Embryonic facial prominence (tissue), 1 donor: ENCODE measurements around the gene ATG10.
"Not testable (repeated sequence)": the region's sequence is repeated elsewhere in the genome, so short reads cannot be mapped to it uniquely, and the experiment has no call there.

Source experiments
- DNase-seq: peaks from one replicate; pipeline ENCODE4 v3.0.0-alpha.2; 2016; ENCODE audit errors: extremely low spot score

The ATG10 gene

GRCh38 chr5:81982172-81982685 lies 10.4 kb downstream of the ATG10 start:
- not testable (repeated sequence) for DNase-seq

GRCh38 chr5:81983148-81983547 lies 11.3 kb downstream of the ATG10 start:
- DNase-seq, result not testable (repeated sequence)

- DNase-seq, result not testable (repeated sequence)
Observed at GRCh38 chr5:81983563-81983962, 11.7 kb downstream of the ATG10 start.

- DNase-seq, result no peak
Observed at GRCh38 chr5:81986126-81986525, 14.3 kb downstream of the ATG10 start.

DNA sequence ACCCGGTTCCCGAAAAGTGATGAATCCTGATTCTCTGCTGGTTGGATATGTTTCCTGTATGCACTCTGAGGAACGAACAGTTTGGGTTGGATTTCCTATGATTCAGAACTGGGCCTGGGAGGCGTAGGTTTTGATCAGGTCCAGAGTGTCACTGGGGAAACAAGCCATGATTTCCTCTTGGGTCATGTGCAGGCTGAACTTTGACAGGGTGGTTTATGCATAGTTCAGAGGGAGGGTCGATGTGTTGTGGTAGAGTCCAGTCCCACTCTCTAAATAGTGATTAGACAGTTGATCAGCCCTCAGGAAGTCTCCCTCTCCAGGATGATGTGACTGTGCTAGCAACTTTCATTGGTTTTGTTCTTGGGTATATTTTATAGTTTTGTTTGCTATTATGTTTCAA lies 17.4 kb downstream of the ATG10 start:
- no peak for DNase-seq

DNA sequence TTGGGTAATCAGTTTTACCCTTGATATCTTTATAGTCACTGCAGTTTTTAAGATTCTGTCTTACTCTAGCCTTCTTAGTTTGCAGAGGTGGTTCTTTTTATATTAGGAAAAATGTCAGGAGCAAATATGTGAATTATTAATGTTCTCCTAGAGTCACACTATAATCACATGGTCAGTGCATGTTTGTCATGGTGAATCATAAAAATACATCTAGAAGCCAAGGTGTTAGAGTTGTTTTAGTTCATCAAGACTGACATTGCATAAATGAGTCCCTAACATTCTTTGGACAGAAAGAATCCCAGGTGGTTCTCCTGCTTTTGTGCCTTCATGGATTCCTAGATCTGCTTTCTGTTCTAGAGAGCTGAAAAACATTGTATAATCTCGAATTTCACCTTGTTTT lies 22.9 kb downstream of the ATG10 start:
- no peak for DNase-seq

DNA sequence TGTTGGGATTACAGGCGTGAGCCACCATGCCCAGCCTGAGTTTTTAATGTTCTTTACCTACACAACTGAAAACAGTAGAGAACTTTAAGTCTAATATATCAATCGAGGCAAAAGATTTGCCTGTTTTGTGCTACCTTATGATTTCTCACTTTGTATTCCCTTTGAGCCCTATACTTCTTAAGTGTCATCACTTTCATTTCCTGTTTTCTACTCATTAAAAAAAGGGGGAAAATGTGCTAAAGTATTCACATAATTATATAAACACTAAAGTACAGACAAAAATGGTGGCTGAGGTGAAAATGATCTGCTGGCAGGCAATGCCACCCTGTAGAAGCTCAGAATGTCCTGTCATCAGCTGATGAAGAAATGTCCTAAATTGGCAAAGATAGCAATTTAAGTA lies 23.6 kb downstream of the ATG10 start:
- no peak for DNase-seq

DNA sequence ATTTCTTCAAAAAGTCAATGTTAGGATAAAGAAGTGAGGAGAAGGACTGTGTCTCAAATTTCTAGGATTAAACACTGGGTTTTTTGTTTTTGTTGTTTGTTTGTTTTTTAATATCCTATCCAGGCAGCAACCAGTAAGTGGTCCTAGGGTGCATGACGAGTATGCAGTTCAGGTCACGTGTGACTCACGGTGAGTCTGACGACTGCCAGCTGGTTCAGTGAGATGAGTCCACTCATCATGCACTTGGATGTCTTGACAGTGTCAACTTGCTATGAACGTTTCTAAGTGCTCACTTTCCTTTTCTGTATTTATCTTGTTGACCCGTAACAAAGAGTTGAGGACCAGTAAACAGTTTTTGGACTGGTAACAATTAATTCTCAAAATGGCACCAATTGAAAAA lies 32.7 kb downstream of the ATG10 start:
- DNase-seq, result no peak

DNA sequence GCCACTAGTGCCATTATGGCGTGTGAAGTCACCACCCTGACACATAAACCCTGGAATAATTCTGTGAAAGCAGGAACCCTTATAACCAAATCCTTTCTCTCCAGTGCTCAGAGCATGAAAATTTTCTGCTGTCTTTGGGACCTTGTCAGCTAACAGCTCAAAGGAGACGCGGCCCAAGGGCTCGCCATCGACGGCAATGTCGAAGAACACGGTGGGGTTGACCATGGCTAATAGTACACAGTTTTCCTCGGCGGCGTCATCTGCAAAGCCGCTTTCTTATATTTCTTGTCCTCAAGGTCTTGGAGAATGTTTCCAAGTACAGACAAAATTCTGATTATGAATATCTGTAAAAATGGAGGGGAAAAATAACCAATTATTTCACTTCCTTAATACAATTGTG lies 38.0 kb downstream of the ATG10 start:
- not testable (repeated sequence) for DNase-seq

GRCh38 chr5:82010696-82011095 lies 38.9 kb downstream of the ATG10 start:
- DNase-seq, result no peak

DNA sequence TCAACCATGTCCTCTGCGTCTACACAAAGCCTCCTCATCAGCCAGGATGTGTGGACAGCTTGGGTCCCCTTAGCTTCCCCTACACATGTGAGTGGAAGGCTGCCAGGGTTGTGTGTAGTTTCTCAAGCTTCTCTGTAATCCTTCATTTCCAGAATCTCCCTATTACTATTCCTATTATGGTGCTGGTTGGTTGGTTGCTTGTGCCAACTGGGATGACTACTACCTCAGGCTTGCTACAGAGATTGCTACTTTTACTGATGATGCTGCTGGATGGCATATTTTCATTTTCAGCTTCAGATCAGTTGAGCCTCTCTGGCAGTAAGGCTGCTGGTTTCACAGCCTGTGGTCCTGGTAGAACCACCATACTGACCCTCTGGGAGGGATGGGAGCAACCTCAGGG lies 39.9 kb downstream of the ATG10 start:
- DNase-seq, result no peak

DNA sequence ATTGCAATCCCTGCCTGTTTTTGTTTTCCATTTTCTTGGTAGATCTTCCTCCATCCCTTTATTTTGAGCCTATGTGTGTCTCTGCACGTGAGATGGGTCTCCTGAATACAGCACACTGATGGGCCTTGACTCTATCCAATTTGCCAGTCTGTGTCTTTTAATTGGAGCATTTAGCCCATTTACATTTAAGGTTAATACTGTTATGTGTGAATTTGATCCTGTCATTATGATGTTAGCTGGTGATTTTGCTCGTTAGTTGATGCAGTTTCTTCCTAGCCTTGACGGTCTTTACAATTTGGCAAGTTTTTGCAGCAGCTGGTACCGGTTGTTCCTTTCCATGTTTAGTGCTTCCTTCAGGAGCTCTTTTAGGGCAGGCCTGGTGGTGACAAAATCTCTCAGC lies 42.8 kb downstream of the ATG10 start:
- not testable (repeated sequence) for DNase-seq

DNA sequence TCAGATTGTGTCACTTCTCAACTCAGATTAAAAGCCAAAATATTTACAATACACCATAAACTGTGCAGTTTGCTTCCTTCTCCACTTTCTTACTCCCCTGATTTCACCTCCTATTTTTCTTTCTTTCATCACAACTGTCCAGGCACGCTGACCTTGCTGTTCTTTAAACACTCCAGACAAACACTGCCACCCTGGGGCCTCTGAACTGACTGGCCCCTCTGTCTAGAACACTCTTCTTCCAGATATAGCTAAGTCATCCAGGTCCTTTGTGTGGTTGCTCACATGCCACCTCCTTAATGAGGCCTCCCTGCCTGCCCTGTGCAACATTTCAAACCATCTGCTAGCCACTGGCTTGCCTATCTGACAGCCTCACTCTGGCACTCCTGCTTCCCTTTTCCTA lies 46.6 kb downstream of the ATG10 start:
- DNase-seq, result no peak

- DNase-seq, result no peak
Observed at GRCh38 chr5:82019342-82020138, 47.7 kb downstream of the ATG10 start.

GRCh38 chr5:82022499-82022898 lies 50.7 kb downstream of the ATG10 start:
- DNase-seq, result no peak

- no peak for DNase-seq
Observed at GRCh38 chr5:82023644-82024043, 51.8 kb downstream of the ATG10 start.

GRCh38 chr5:82031220-82032119 lies 59.6 kb downstream of the ATG10 start:
- no peak for DNase-seq

GRCh38 chr5:82042894-82043293 lies 71.1 kb downstream of the ATG10 start:
- not testable (repeated sequence) for DNase-seq

DNA sequence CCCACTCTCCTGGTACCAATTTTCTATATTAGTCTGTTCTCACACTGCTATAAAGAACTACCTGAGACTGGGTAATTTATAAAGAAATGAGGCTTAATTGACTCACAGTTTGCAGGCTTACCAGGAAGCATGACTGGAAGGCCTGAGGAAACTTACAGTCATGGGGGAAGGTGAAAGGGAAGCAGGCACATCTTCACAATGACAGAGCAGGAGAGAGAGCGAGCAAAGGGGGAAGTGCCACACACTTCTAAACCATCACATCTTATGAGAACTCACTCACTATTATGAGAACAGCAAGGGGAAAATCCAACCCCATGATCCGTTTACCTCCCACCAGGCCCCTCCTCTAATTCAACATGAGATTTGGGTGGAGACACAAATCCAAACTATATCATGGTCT lies 72.2 kb downstream of the ATG10 start:
- DNase-seq, result no peak

DNA sequence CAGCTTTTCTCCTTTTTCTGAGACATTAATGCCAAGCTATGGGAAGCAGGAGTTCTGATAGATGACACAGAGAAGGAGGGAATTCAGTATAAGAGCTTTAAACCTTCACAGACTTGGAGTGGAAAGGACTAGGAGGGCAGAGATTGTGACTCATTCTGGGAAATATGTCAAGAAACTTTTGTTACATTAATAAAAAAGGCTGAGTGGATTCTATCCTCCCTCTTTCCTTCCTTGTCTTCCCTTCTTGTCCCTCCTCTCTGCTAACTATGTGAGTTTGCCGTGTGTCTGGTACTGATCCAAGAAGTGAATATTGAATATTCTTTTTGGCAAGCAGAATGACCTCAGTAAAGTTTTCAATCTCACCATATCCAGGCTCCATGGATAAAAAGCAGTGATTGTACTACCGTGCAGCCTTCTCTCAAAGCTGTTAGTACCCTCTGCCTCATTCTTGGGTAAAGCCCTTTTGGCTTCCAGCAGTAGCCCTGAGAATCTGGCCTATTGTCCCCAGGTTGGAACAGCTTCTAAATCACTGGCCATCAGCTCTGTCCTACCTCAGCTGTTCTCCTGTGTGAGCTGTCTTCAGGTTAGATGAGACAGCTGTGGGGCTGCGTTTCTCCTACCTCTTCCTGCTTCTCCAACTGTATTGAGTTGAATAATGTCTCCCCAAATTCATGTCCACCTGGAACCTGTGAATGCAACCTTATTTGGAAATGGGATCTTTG lies 73.9 kb downstream of the ATG10 start:
- DNase-seq, result no peak

GRCh38 chr5:82046276-82046647 lies 74.4 kb downstream of the ATG10 start:
- no peak for DNase-seq

DNA sequence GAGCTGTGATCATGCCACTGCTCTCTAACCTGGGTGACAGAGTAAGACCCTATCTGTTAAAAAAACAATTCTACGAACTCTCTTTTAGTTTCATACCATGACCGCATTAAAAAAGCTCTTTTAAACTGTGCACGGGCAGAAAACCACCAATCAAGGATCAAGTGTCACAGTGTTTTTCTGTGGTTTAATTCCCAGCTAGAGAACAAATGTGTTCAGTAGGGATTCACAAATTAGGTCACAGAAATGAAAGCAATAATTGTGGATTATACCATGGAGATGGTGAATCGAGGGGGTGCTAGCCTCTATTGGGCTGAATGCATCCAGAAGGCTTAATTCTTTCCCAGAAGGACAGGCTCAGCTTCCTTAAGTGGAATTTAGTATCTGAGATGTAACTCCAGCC lies 79.1 kb downstream of the ATG10 start:
- DNase-seq, result no peak
